Coronary artery (tissue), 2 donors: Measurements from ENCODE around the gene GFRAL.

ENCODE experiments used
- DNase-seq: peaks from one replicate; pipeline ENCODE4 v3.0.0-alpha.2; 2017; ENCODE audit warnings: low spot score
- H3K27ac ChIP-seq, 2 donors: fragments of 200-600 bp; sonication (generic); one replicate each; pipeline ENCODE4 v1.5.1; 2016 to 2019
- H3K4me3 ChIP-seq: fragments of 200-600 bp; sonication (generic); 2 replicates; pipeline ENCODE4 v1.5.1; 2016; ENCODE audit warnings: mild to moderate bottlenecking, moderate library complexity
- CTCF ChIP-seq: fragments of 200-600 bp; sonication (generic); IDR thresholded peaks from one replicate; pipeline ENCODE4 v1.5.1; 2019; ENCODE audit warnings: antibody characterized with exemption

The GFRAL gene

GRCh38 chr6:55299286-55299985 is 27.8 kb upstream of the GFRAL start:
- DNase-seq, result no peak
- Histone ChIP-seq H3K27ac (no peak overlapping the region), H3K4me3 (no peak overlapping the region)
- TF ChIP-seq CTCF, result no peak

- Histone ChIP-seq H3K27ac (no peak overlapping the region), H3K4me3 (no peak overlapping the region)
- no peak for TF ChIP-seq CTCF
- DNase-seq, result no peak
Observed at GRCh38 chr6:55304747-55305146, 22.5 kb upstream of the GFRAL start.

GRCh38 chr6:55319961-55320695 is 7.1 kb upstream of the GFRAL start:
- H3K4me3 ChIP-seq, result no peak overlapping the region
- no peak for DNase-seq
- H3K27ac ChIP-seq, result no peak overlapping the region
- TF ChIP-seq CTCF, result no peak

GRCh38 chr6:55320696-55321086 is 6.6 kb upstream of the GFRAL start:
- H3K27ac ChIP-seq, result no peak overlapping the region
- no peak overlapping the region for H3K4me3 ChIP-seq
- no peak for DNase-seq
- TF ChIP-seq CTCF, result no peak

- DNase-seq, result no peak
- TF ChIP-seq CTCF, result no peak
- no peak overlapping the region for H3K27ac ChIP-seq
Observed at GRCh38 chr6:55377150-55377549, 49.9 kb downstream of the GFRAL start.

GRCh38 chr6:55379471-55379870 is 52.2 kb downstream of the GFRAL start:
- no peak overlapping the region for H3K27ac ChIP-seq
- no peak for TF ChIP-seq CTCF
- H3K4me3 ChIP-seq, result no peak overlapping the region
- DNase-seq, result no peak

More at GRCh38 chr6:55377150-55377549, 49.9 kb downstream of the GFRAL start:
- no peak overlapping the region for H3K4me3 ChIP-seq

GRCh38 chr6:55379895-55380294 is 52.6 kb downstream of the GFRAL start:
- no peak overlapping the region for H3K4me3 ChIP-seq
- TF ChIP-seq CTCF, result no peak
- no peak for DNase-seq
- H3K27ac ChIP-seq, result no peak overlapping the region
